SU-DHL-6 (cell line): ENCODE data around the gene FATE1.

Experiments used
- H2AFZ ChIP-seq: fragments of 200-600 bp; sonication (generic); 2 replicates; pipeline ENCODE4 v1.6.1; 2014; ENCODE audit warnings: low read depth, mild to moderate bottlenecking, moderate library complexity, mixed read lengths, antibody characterized with exemption, low read length; ENCODE audit not compliant: severe bottlenecking
- H3F3A ChIP-seq: fragments of 200-600 bp; shearing (Covaris generic); 2 replicates; pipeline ENCODE4 v1.6.0; 2016; ENCODE audit warnings: antibody characterized with exemption, mild to moderate bottlenecking; ENCODE audit not compliant: insufficient read depth
- H3K27ac ChIP-seq: fragments of 200-600 bp; sonication (generic); 2 replicates; pipeline ENCODE4 v1.5.1; 2016; ENCODE audit warnings: low read depth, mild to moderate bottlenecking, low read length, moderate library complexity, mixed read lengths
- H3K27me3 ChIP-seq: fragments of 200-600 bp; sonication (generic), shearing (Covaris generic); 2 replicates; pipeline ENCODE4 v1.6.0; 2014; ENCODE audit warnings: mild to moderate bottlenecking, low read length
- H3K36me3 ChIP-seq: fragments of 200-600 bp; sonication (generic); 2 replicates; pipeline ENCODE4 v1.6.1; 2014; ENCODE audit warnings: mild to moderate bottlenecking, low read length, mixed read lengths
- H3K4me2 ChIP-seq: fragments of 300-600, 200-600 bp; shearing (Covaris generic), sonication (generic); 2 replicates; pipeline ENCODE4 v1.6.0; 2014; ENCODE audit warnings: low read length, low read depth, mild to moderate bottlenecking; ENCODE audit not compliant: poor library complexity, severe bottlenecking
- H3K4me3 ChIP-seq: fragments of 200-600 bp; sonication (generic); 2 replicates; pipeline ENCODE4 v1.5.1; 2014; ENCODE audit warnings: antibody characterized with exemption, low read length, mild to moderate bottlenecking, mixed read lengths; ENCODE audit not compliant: insufficient read depth, poor library complexity, severe bottlenecking
- H3K79me2 ChIP-seq: fragments of 200-600 bp; sonication (generic); 2 replicates; pipeline ENCODE4 v1.6.1; 2014; ENCODE audit warnings: mild to moderate bottlenecking, low read length, moderate library complexity; ENCODE audit not compliant: insufficient read depth
- H3K9ac ChIP-seq: fragments of 200-600 bp; sonication (generic); 2 replicates; pipeline ENCODE4 v1.7.0; 2014; ENCODE audit warnings: mild to moderate bottlenecking, low read length
- H3K9me2 ChIP-seq: fragments of 200-600 bp; sonication (generic); replicated peaks from 2 replicates; pipeline ENCODE4 v1.6.1; 2014; ENCODE audit warnings: low read length; ENCODE audit not compliant: insufficient read depth
- H3K9me3 ChIP-seq: fragments of 200-600 bp; sonication (generic); 2 replicates; pipeline ENCODE4 v1.6.1; 2014; ENCODE audit warnings: low read length, mixed read lengths; ENCODE audit not compliant: insufficient read depth
- H4K20me1 ChIP-seq: fragments of 200-600 bp; sonication (generic); 2 replicates; pipeline ENCODE4 v1.6.1; 2014; ENCODE audit warnings: low read depth, mild to moderate bottlenecking, antibody characterized with exemption, low read length, moderate library complexity, mixed read lengths
- EZH2phosphoT487 ChIP-seq: fragments of 200-600 bp; sonication (generic), shearing (Covaris generic); conservative IDR thresholded peaks from 2 replicates; pipeline ENCODE4 v1.6.1; 2018; ENCODE audit warnings: mild to moderate bottlenecking, antibody characterized with exemption, low read length, moderate library complexity, mixed read lengths
- TF ChIP-seq, protein P1 (sequence below): fragments of 200-600 bp; sonication (generic); IDR thresholded peaks from one replicate; pipeline ENCODE4 v1.5.1; 2017; ENCODE audit warnings: antibody characterized with exemption, mild to moderate bottlenecking, low read length, moderate library complexity; ENCODE audit not compliant: insufficient read depth, poor library complexity, severe bottlenecking

FATE1 gene

DNA sequence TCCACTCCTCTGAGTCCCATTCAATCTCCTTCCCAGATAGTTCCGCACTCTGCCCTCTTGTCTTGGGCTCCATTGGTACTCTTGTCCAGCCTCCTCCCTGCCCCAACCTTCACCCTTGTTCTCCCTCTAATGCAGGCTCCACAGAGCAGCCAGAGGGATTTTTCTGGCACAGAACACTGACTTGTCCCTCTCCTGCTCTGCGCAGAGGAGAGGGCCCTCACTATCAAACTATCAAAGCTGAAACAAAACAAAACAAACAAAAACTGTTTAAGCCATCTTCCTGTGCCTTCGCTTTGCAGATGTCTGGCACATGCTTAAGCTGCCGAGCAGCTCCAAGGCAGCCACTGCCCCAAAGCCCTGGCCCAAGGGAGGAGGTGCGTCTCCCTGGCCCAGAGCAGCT, 21.7 kb downstream of the FATE1 start:
- Histone ChIP-seq H4K20me1 (no peaks in the 10 kb centered on the region), H3K9ac (no peak overlapping the region), H3K79me2 (no peaks in the 10 kb centered on the region), H3K9me2 (no peaks in the 10 kb centered on the region), H3F3A (no peaks in the 10 kb centered on the region), H3K9me3 (no peaks in the 10 kb centered on the region), H3K4me2 (no peak overlapping the region), H3K4me3 (no peak overlapping the region), H3K27me3 (no peaks in the 10 kb centered on the region), H3K36me3 (no peaks in the 10 kb centered on the region), H2AFZ (no peak overlapping the region), H3K27ac (no peak overlapping the region)
- no peak for TF ChIP-seq EZH2phosphoT487
- TF ChIP-seq, protein P1, sequence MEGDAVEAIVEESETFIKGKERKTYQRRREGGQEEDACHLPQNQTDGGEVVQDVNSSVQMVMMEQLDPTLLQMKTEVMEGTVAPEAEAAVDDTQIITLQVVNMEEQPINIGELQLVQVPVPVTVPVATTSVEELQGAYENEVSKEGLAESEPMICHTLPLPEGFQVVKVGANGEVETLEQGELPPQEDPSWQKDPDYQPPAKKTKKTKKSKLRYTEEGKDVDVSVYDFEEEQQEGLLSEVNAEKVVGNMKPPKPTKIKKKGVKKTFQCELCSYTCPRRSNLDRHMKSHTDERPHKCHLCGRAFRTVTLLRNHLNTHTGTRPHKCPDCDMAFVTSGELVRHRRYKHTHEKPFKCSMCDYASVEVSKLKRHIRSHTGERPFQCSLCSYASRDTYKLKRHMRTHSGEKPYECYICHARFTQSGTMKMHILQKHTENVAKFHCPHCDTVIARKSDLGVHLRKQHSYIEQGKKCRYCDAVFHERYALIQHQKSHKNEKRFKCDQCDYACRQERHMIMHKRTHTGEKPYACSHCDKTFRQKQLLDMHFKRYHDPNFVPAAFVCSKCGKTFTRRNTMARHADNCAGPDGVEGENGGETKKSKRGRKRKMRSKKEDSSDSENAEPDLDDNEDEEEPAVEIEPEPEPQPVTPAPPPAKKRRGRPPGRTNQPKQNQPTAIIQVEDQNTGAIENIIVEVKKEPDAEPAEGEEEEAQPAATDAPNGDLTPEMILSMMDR: no peak

DNA sequence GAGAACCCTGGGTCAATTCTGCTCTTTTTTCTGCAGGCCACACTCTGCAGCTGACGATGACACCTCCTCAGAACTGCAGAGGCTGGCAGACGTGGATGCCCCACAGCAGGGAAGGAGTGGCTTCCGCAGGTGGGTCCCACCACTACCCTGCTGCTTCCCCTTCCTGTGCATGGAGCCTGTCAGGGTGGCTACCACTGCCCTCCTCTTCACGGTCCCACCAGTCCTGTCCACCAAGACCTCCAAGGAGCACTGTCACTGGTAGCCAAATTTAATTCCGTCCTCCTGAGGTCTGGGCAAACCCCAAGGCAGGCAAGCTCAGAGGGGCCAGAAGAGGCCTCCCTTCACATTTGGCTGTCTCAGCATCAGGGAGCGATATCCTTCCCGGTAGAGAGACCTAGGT, 22.9 kb downstream of the FATE1 start:
- Histone ChIP-seq H3K27me3 (no peaks in the 10 kb centered on the region), H3K4me3 (no peak overlapping the region), H3F3A (no peaks in the 10 kb centered on the region), H3K4me2 (no peak overlapping the region), H3K27ac (no peak overlapping the region), H4K20me1 (no peaks in the 10 kb centered on the region), H3K79me2 (no peaks in the 10 kb centered on the region), H3K9me3 (no peaks in the 10 kb centered on the region), H3K36me3 (no peaks in the 10 kb centered on the region), H3K9me2 (no peaks in the 10 kb centered on the region), H2AFZ (no peak overlapping the region), H3K9ac (no peak overlapping the region)
- no peak for TF ChIP-seq EZH2phosphoT487
- TF ChIP-seq, protein P1: no peak

DNA sequence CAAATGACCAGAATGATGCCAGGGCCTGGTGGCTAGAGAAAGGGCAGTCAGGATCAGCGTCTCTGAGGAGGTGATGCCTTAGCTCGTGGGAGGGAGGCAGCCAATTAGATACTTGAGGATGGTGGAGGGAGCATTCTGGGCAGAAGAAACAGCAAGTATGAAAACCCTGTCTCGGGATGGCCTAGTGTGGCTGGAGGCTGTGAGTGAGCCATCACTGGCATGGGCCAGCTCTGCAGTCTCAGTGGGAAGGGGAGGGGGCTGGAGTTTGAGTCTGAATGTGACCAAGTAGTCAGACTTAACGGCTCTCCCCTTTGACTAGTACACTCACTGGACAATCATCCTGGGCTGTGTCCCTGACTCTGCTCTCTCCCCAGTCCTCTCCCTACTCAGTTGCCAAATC, 25.8 kb downstream of the FATE1 start:
- no peak overlapping the region for H3K27ac ChIP-seq
- TF ChIP-seq EZH2phosphoT487: no peak
- TF ChIP-seq, protein P1: no peak
- no peak overlapping the region for H3K9ac ChIP-seq
- no peaks in the 10 kb centered on the region for H3K9me2 ChIP-seq
- no peaks in the 10 kb centered on the region for H3K79me2 ChIP-seq
- H3K4me2 ChIP-seq: no peak overlapping the region
- H3K36me3 ChIP-seq: no peaks in the 10 kb centered on the region
- H3K9me3 ChIP-seq: no peaks in the 10 kb centered on the region
- no peak overlapping the region for H3K4me3 ChIP-seq
- no peaks in the 10 kb centered on the region for H4K20me1 ChIP-seq
- no peaks in the 10 kb centered on the region for H3F3A ChIP-seq
- H2AFZ ChIP-seq: no peak overlapping the region
- H3K27me3 ChIP-seq: no peaks in the 10 kb centered on the region

DNA sequence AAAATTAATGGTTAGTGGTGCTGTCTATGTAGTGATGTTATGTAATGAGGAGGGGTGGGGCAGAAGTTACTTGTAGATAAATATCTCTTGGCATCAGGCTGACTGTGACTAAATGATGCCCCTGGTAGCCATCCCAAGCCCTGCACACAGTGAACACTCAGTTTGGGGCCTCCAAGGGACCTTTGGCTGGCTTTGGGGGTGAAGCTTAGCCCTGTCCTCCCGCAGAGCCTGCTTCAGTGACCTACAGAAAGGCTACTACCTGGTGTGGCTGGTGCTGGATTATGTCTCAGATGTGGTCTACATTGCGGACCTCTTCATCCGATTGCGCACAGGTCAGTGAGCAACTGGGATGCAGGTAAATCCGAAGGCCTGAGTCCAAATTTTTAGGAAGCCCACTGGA, 26.5 kb downstream of the FATE1 start:
- Histone ChIP-seq H3K9me3 (no peaks in the 10 kb centered on the region), H3K4me2 (no peak overlapping the region), H3K36me3 (no peaks in the 10 kb centered on the region), H3K27me3 (no peaks in the 10 kb centered on the region), H3K79me2 (no peaks in the 10 kb centered on the region), H3K27ac (no peak overlapping the region), H3F3A (no peaks in the 10 kb centered on the region), H3K9me2 (no peaks in the 10 kb centered on the region), H4K20me1 (no peaks in the 10 kb centered on the region), H2AFZ (no peak overlapping the region), H3K4me3 (no peak overlapping the region), H3K9ac (no peak overlapping the region)
- TF ChIP-seq, protein P1: no peak
- TF ChIP-seq EZH2phosphoT487: no peak
